Tibial nerve (tissue), 4 donors: ENCODE results near the gene SRPRB.

Source experiments
- CTCF ChIP-seq, 5 experiments: fragments of 200-600 bp in 3 of 5; fragments of 450-650 bp in 2 of 5; sonication (generic) in 3 of 5; IDR thresholded peaks; one replicate each; pipeline ENCODE4 v1.5.1; 2016 to 2019; ENCODE audit warnings: antibody characterized with exemption in 5 of 5, mild to moderate bottlenecking in 3 of 5, moderate library complexity in 2 of 5
- EP300 ChIP-seq, 2 donors: sonication (generic); formaldehyde crosslinking; IDR thresholded peaks; one replicate each; pipeline ENCODE4 v1.6.1; 2017; ENCODE audit warnings: antibody characterized with exemption in 2 of 2, mild to moderate bottlenecking in 1 of 2
- POLR2A ChIP-seq, 2 donors: fragments of 450-650 bp; IDR thresholded peaks; one replicate each; pipeline ENCODE4 v1.6.1; 2017; ENCODE audit warnings: antibody characterized with exemption in 2 of 2, mild to moderate bottlenecking in 2 of 2, moderate library complexity in 2 of 2

GRCh38 chr3:133792171-133792763 is 13.3 kb upstream of the SRPRB start:
- TF ChIP-seq POLR2A (IDR thresholded peaks at IDR 0.05) (no peak), CTCF (IDR thresholded peaks at IDR 0.05) (no peak), EP300 (IDR thresholded peaks at IDR 0.05) (no peak)
